Measurements from ENCODE around the gene TTPAL. TPM values are rescaled to one million over a fixed set of nuclear protein-coding genes. Genes with fewer than 3 reads are reported as not detected.

The TTPAL gene
- total RNA-seq, 3 donors from 2014 or later (not counting 1 experiment from before 2014, with no cell fraction given): 17.2 to 22.9 (median 22.5) TPM

- DNase-seq: no peak
- no peak overlapping the region for H3K27ac Mint-ChIP-seq
- H3K27ac ChIP-seq (ENCODE audit: low read length): no peak overlapping the region
- no peaks in the 10 kb centered on the region for H3K9me3 ChIP-seq (ENCODE audit: control insufficient read depth, insufficient read depth, low read length)
- H3K9me3 Mint-ChIP-seq: no peaks in the 10 kb centered on the region
- no peak overlapping the region for H3K4me3 ChIP-seq (ENCODE audit: low read length)
- H3K27me3 ChIP-seq (ENCODE audit: control insufficient read depth, insufficient read depth, low read length): no peaks in the 10 kb centered on the region
- H3K27me3 Mint-ChIP-seq (ENCODE audit: low read depth in 2 of 2): peaks cover 0 to 3% of the 10 kb centered on the region in 2 donors
- no peak overlapping the region for H3K4me3 Mint-ChIP-seq
- no peaks in the 10 kb centered on the region for H3K4me1 Mint-ChIP-seq
- ATAC-seq: no peak
- intact Hi-C loops (cut with micrococcal nuclease): loop anchor here (10.0 kb wide), 1 partner anchor 250 kb away; the partner anchor contains the start of gene OSER1
- no peaks in the 10 kb centered on the region for H3K36me3 Mint-ChIP-seq
- H3K4me1 ChIP-seq (ENCODE audit: control insufficient read depth, insufficient read depth, low read length): no peaks in the 10 kb centered on the region
- WGBS (ENCODE audit: insufficient coverage): 83% methylated on average over 3 of the region's 3 CpGs
- H3K36me3 ChIP-seq (ENCODE audit: control insufficient read depth, insufficient read depth, low read length): no peaks in the 10 kb centered on the region
- no peak for TF ChIP-seq CTCF (IDR thresholded peaks at IDR 0.05)
Measured at GRCh38 chr20:44464514-44464913, 11.2 kb upstream of the TTPAL start.

GRCh38 chr20:44465001-44465560 lies 10.6 kb upstream of the TTPAL start:
- no peak for TF ChIP-seq CTCF (IDR thresholded peaks at IDR 0.05)
- peaks cover 0 to 3% of the 10 kb centered on the region in 2 donors for H3K27me3 Mint-ChIP-seq (ENCODE audit: low read depth in 2 of 2)
- H3K4me1 ChIP-seq (ENCODE audit: control insufficient read depth, insufficient read depth, low read length): no peaks in the 10 kb centered on the region
- H3K9me3 ChIP-seq (ENCODE audit: control insufficient read depth, insufficient read depth, low read length): no peaks in the 10 kb centered on the region
- no peak overlapping the region for H3K27ac Mint-ChIP-seq
- H3K36me3 Mint-ChIP-seq: no peaks in the 10 kb centered on the region
- no peaks in the 10 kb centered on the region for H3K4me1 Mint-ChIP-seq
- H3K36me3 ChIP-seq (ENCODE audit: control insufficient read depth, insufficient read depth, low read length): no peaks in the 10 kb centered on the region
- ATAC-seq: no peak
- H3K27me3 ChIP-seq (ENCODE audit: control insufficient read depth, insufficient read depth, low read length): no peaks in the 10 kb centered on the region
- H3K4me3 ChIP-seq (ENCODE audit: low read length): no peak overlapping the region
- no peak overlapping the region for H3K4me3 Mint-ChIP-seq
- no peak overlapping the region for H3K27ac ChIP-seq (ENCODE audit: low read length)
- H3K9me3 Mint-ChIP-seq: no peaks in the 10 kb centered on the region
- intact Hi-C loops (cut with micrococcal nuclease): loop anchor here (10.0 kb wide), 1 partner anchor 250 kb away; the partner anchor contains the start of gene OSER1
- no peak for DNase-seq
- WGBS (ENCODE audit: insufficient coverage): 78% methylated on average over 3 of the region's 3 CpGs

- intact Hi-C loops (cut with micrococcal nuclease): loop anchor here (10.0 kb wide), 1 partner anchor 253 kb away; the partner anchor contains the start of gene OSER1
- Mint-ChIP-seq H3K27ac (no peak overlapping the region), H3K9me3 (no peaks in the 10 kb centered on the region), H3K36me3 (no peaks in the 10 kb centered on the region), H3K4me1 (no peaks in the 10 kb centered on the region), H3K4me3 (no peak overlapping the region), H3K27me3 (ENCODE audit: low read depth in 2 of 2) (peaks cover 0 to 3% of the 10 kb centered on the region in 2 donors)
- DNase-seq (no peak), ATAC-seq (no peak)
- no peaks in the 10 kb centered on the region for H3K9me3 ChIP-seq (ENCODE audit: control insufficient read depth, insufficient read depth, low read length)
- no peak for TF ChIP-seq CTCF (IDR thresholded peaks at IDR 0.05)
- no peaks in the 10 kb centered on the region for H3K27me3 ChIP-seq (ENCODE audit: control insufficient read depth, insufficient read depth, low read length)
- H3K4me3 ChIP-seq (ENCODE audit: low read length): no peak overlapping the region
- no peaks in the 10 kb centered on the region for H3K4me1 ChIP-seq (ENCODE audit: control insufficient read depth, insufficient read depth, low read length)
- 83% methylated on average over 12 of the region's 12 CpGs for WGBS (ENCODE audit: insufficient coverage)
- H3K36me3 ChIP-seq (ENCODE audit: control insufficient read depth, insufficient read depth, low read length): no peaks in the 10 kb centered on the region
- H3K27ac ChIP-seq (ENCODE audit: low read length): no peak overlapping the region
Measured at GRCh38 chr20:44467289-44467883, 8.3 kb upstream of the TTPAL start.

Measured in natural killer cell (primary cell).